ENCODE results near the gene ABI1.
"Not testable (repeated sequence)": the region's sequence is repeated elsewhere in the genome, so short reads cannot be mapped to it uniquely, and the experiment has no call there.

DNA sequence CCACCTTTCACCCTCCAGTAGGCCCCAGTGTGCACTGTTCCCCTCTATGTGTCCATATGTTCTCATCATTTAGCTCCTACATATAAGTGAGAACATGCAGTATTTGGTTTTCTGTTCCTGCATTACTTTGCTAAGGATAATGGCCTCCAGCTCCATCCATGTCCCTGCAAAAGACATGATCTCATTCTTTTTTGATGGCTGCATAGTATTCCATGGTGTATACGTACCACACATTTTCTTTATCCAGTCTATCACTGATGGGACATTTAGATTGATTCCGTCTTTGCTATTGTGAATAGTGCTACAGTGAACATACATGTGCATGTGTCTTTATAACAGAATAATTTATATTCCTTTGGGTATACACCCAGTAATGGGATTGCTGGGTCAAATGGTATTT lies 71.0 kb downstream of the ABI1 start:
- TF ChIP-seq, protein P1, sequence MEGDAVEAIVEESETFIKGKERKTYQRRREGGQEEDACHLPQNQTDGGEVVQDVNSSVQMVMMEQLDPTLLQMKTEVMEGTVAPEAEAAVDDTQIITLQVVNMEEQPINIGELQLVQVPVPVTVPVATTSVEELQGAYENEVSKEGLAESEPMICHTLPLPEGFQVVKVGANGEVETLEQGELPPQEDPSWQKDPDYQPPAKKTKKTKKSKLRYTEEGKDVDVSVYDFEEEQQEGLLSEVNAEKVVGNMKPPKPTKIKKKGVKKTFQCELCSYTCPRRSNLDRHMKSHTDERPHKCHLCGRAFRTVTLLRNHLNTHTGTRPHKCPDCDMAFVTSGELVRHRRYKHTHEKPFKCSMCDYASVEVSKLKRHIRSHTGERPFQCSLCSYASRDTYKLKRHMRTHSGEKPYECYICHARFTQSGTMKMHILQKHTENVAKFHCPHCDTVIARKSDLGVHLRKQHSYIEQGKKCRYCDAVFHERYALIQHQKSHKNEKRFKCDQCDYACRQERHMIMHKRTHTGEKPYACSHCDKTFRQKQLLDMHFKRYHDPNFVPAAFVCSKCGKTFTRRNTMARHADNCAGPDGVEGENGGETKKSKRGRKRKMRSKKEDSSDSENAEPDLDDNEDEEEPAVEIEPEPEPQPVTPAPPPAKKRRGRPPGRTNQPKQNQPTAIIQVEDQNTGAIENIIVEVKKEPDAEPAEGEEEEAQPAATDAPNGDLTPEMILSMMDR (conservative IDR thresholded peaks at IDR 0.05; ENCODE audit: low read length), result not testable (repeated sequence)
- TF ChIP-seq EZH2phosphoT487 (IDR thresholded peaks at IDR 0.05; ENCODE audit: borderline replicate concordance, low read depth, low read length), result not testable (repeated sequence)

All from OCI-LY7 (cell line).